Stimulated activated naive CD8-positive, alpha-beta T cell treated with anti-CD3 and anti-CD28 coated beads, Interleukin-15, amount 100 ng/mL, for 72 hours (primary cell): ENCODE data around the gene ATG7.

Source experiments
- ATAC-seq: fragments of 150-1000 bp; cut with Tn5 transposase; 2 replicates; pipeline ENCODE4 v1.10.0; 2021; ENCODE audit warnings: mild to moderate bottlenecking, moderate library complexity
- DNase-seq, 2 donors: peaks; one replicate each; pipeline ENCODE4 v3.0.0; 2021 to 2022
- H3K27ac Mint-ChIP-seq, 2 donors: one replicate each; pipeline ENCODE4 v1.8.0; 2022; ENCODE audit warnings: mild to moderate bottlenecking in 2 of 2, mixed read lengths in 2 of 2, moderate library complexity in 2 of 2
- H3K27me3 Mint-ChIP-seq: one replicate; pipeline ENCODE4 v1.8.0; 2022; ENCODE audit warnings: mixed read lengths
- H3K4me1 Mint-ChIP-seq: one replicate; pipeline ENCODE4 v1.8.0; 2022; ENCODE audit warnings: mild to moderate bottlenecking, mixed read lengths
- H3K4me3 Mint-ChIP-seq, 2 donors: one replicate each; pipeline ENCODE4 v1.8.0; 2022; ENCODE audit warnings: mild to moderate bottlenecking in 2 of 2, mixed read lengths in 2 of 2, moderate library complexity in 1 of 2
- H3K9me3 Mint-ChIP-seq, 2 donors: one replicate each; pipeline ENCODE4 v1.8.0; 2022; ENCODE audit warnings: mixed read lengths in 2 of 2

The ATG7 gene

GRCh38 chr3:11604139-11604892, 332.1 kb downstream of the ATG7 start:
- Mint-ChIP-seq H3K9me3 (no peaks in the 10 kb centered on the region), H3K27me3 (no peaks in the 10 kb centered on the region), H3K4me3 (no peak overlapping the region), H3K27ac (peak overlapping the region in 1 of 2 donors; percentile 19), H3K4me1 (peaks cover 87% of the 10 kb centered on the region)
- DNase-seq (no peak), ATAC-seq (peak; percentile 27)

DNA sequence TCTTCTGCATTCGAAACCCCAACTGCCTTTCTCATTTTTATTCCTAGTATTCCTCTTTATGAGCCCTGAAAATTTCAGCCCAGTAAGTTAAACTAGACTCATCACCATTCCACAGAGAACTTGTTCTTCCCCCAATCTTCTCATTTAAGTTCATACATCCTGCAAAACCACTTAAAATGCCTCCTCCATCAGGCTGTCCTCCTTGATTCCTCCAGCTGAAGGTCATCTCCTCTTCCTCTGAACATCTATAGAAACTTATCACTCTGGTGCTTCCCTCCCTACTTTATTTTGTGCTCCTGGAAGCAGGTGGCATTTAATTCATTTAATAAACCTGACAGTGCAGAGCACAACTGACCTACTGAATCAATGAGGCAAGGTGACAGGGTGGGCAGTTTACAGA, 333.2 kb downstream of the ATG7 start:
- Mint-ChIP-seq H3K27ac (no peak overlapping the region), H3K4me1 (peaks cover 93% of the 10 kb centered on the region)
- ATAC-seq = no peak

GRCh38 chr3:11606090-11606784, 334.0 kb downstream of the ATG7 start:
- Mint-ChIP-seq H3K4me3 (no peak overlapping the region), H3K27me3 (no peaks in the 10 kb centered on the region), H3K4me1 (peaks cover 93% of the 10 kb centered on the region), H3K9me3 (no peaks in the 10 kb centered on the region), H3K27ac (no peak overlapping the region)
- ATAC-seq (no peak), DNase-seq (no peak)

More for the DNA sequence above, 333.2 kb downstream of the ATG7 start:
- H3K9me3 Mint-ChIP-seq = no peaks in the 10 kb centered on the region
- no peak for DNase-seq
- no peaks in the 10 kb centered on the region for H3K27me3 Mint-ChIP-seq
- no peak overlapping the region for H3K4me3 Mint-ChIP-seq

DNA sequence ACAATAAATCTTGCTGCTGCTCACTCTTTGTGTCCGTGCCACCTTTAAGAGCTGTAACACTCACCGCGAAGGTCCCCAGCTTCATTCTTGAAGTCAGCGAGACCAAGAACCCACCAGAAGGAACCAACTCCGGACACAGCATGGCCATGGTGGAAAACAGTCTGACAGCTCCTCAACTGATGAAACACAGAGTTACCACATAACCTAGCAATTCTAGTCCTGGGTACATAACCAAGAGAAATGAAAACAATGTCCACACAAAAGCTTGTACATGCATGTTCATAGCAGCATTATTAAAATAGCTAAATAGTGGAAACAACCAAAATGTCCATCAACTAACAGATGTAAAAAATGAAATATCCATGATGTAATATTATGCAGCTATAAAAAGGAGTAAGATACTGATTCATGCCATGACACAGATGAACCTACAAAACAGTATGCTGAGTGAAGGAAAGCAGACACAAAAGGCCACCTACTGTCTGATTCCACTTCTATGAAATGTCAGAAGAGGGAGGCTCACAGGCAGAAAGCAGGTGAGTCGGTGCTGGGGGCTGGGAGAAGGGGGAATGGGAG, 334.8 kb downstream of the ATG7 start:
- Mint-ChIP-seq H3K27ac (peak overlapping the region in 1 of 2 donors; percentile 5), H3K9me3 (no peaks in the 10 kb centered on the region), H3K4me3 (peak overlapping the region in 1 of 2 donors; percentile 7), H3K4me1 (peaks cover 92% of the 10 kb centered on the region), H3K27me3 (no peaks in the 10 kb centered on the region)
- no peak for ATAC-seq
- DNase-seq = no peak
